Stimulated activated naive CD8-positive, alpha-beta T cell treated with anti-CD3 and anti-CD28 coated beads, Interleukin-15, amount 100 ng/mL, for 72 hours (primary cell): ENCODE measurements around the gene ZNF618.

Experiments
- ATAC-seq: fragments of 150-1000 bp; cut with Tn5 transposase; 2 replicates; pipeline ENCODE4 v1.10.0; 2021; ENCODE audit warnings: mild to moderate bottlenecking, moderate library complexity
- DNase-seq, 2 donors: peaks; one replicate each; pipeline ENCODE4 v3.0.0; 2021 to 2022
- H3K27ac Mint-ChIP-seq, 2 donors: one replicate each; pipeline ENCODE4 v1.8.0; 2022; ENCODE audit warnings: mild to moderate bottlenecking in 2 of 2, mixed read lengths in 2 of 2, moderate library complexity in 2 of 2
- H3K27me3 Mint-ChIP-seq: one replicate; pipeline ENCODE4 v1.8.0; 2022; ENCODE audit warnings: mixed read lengths
- H3K4me1 Mint-ChIP-seq: one replicate; pipeline ENCODE4 v1.8.0; 2022; ENCODE audit warnings: mild to moderate bottlenecking, mixed read lengths
- H3K4me3 Mint-ChIP-seq, 2 donors: one replicate each; pipeline ENCODE4 v1.8.0; 2022; ENCODE audit warnings: mild to moderate bottlenecking in 2 of 2, mixed read lengths in 2 of 2, moderate library complexity in 1 of 2
- H3K9me3 Mint-ChIP-seq, 2 donors: one replicate each; pipeline ENCODE4 v1.8.0; 2022; ENCODE audit warnings: mixed read lengths in 2 of 2

The ZNF618 gene

GRCh38 chr9:114008667-114009410 is 132.7 kb downstream of the ZNF618 start:
- ATAC-seq (no peak), DNase-seq (no peak)
- no peaks in the 10 kb centered on the region for H3K9me3 Mint-ChIP-seq
- H3K4me3 Mint-ChIP-seq = no peak overlapping the region
- no peaks in the 10 kb centered on the region for H3K27me3 Mint-ChIP-seq
- H3K4me1 Mint-ChIP-seq = no peaks in the 10 kb centered on the region
- no peak overlapping the region for H3K27ac Mint-ChIP-seq

- Mint-ChIP-seq H3K9me3 (peaks cover 0 to 6% of the 10 kb centered on the region in 2 donors), H3K4me1 (no peaks in the 10 kb centered on the region), H3K4me3 (no peak overlapping the region), H3K27me3 (no peaks in the 10 kb centered on the region), H3K27ac (no peak overlapping the region)
- DNase-seq (peak in 1 of 2 donors; percentile 5), ATAC-seq (no peak)
Measured at GRCh38 chr9:114011313-114011712, 135.2 kb downstream of the ZNF618 start.

GRCh38 chr9:114012126-114012525 is 136.0 kb downstream of the ZNF618 start:
- Mint-ChIP-seq H3K4me1 (no peaks in the 10 kb centered on the region), H3K4me3 (no peak overlapping the region), H3K9me3 (peaks cover 0 to 6% of the 10 kb centered on the region in 2 donors), H3K27me3 (no peaks in the 10 kb centered on the region), H3K27ac (no peak overlapping the region)
- ATAC-seq (no peak), DNase-seq (no peak)

- DNase-seq (no peak), ATAC-seq (no peak)
- Mint-ChIP-seq H3K9me3 (peaks cover 0 to 6% of the 10 kb centered on the region in 2 donors), H3K27me3 (no peaks in the 10 kb centered on the region), H3K4me1 (no peaks in the 10 kb centered on the region), H3K27ac (no peak overlapping the region), H3K4me3 (no peak overlapping the region)
Measured at GRCh38 chr9:114014044-114014443, 137.9 kb downstream of the ZNF618 start.

- no peaks in the 10 kb centered on the region for H3K27me3 Mint-ChIP-seq
- no peak overlapping the region for H3K4me3 Mint-ChIP-seq
- H3K27ac Mint-ChIP-seq = peak overlapping the region in 1 of 2 donors; percentile 42
- ATAC-seq (no peak), DNase-seq (no peak)
- H3K9me3 Mint-ChIP-seq = peaks cover 0 to 6% of the 10 kb centered on the region in 2 donors
- H3K4me1 Mint-ChIP-seq = no peaks in the 10 kb centered on the region
Measured at GRCh38 chr9:114015607-114016006, 139.5 kb downstream of the ZNF618 start.

- peak in 1 of 2 donors; percentile 4 for DNase-seq
- Mint-ChIP-seq H3K4me1 (no peaks in the 10 kb centered on the region), H3K4me3 (no peak overlapping the region), H3K27me3 (no peaks in the 10 kb centered on the region), H3K27ac (no peak overlapping the region), H3K9me3 (peaks cover 0 to 6% of the 10 kb centered on the region in 2 donors)
- ATAC-seq = no peak
Measured at GRCh38 chr9:114016101-114016500, 140.0 kb downstream of the ZNF618 start.

- Mint-ChIP-seq H3K27ac (no peak overlapping the region), H3K27me3 (no peaks in the 10 kb centered on the region), H3K9me3 (peaks cover 0 to 6% of the 10 kb centered on the region in 2 donors), H3K4me3 (no peak overlapping the region), H3K4me1 (no peaks in the 10 kb centered on the region)
- ATAC-seq (no peak), DNase-seq (peak in 1 of 2 donors; percentile 4)
Measured at GRCh38 chr9:114016629-114017423, 140.7 kb downstream of the ZNF618 start.

- DNase-seq (peak in 1 of 2 donors; percentile 2), ATAC-seq (no peak)
- no peaks in the 10 kb centered on the region for H3K27me3 Mint-ChIP-seq
- no peaks in the 10 kb centered on the region for H3K4me1 Mint-ChIP-seq
- peaks cover 0 to 13% of the 10 kb centered on the region in 2 donors for H3K9me3 Mint-ChIP-seq
- H3K27ac Mint-ChIP-seq = no peak overlapping the region
- no peak overlapping the region for H3K4me3 Mint-ChIP-seq
Measured at GRCh38 chr9:114017741-114018715, 141.9 kb downstream of the ZNF618 start.

GRCh38 chr9:114021578-114021977 is 145.5 kb downstream of the ZNF618 start:
- Mint-ChIP-seq H3K4me3 (no peak overlapping the region), H3K27me3 (no peaks in the 10 kb centered on the region), H3K4me1 (no peaks in the 10 kb centered on the region), H3K9me3 (peaks cover 21 to 22% of the 10 kb centered on the region in 2 donors), H3K27ac (no peak overlapping the region)
- DNase-seq (no peak), ATAC-seq (no peak)

- ATAC-seq (no peak), DNase-seq (no peak)
- no peaks in the 10 kb centered on the region for H3K4me1 Mint-ChIP-seq
- H3K27me3 Mint-ChIP-seq = no peaks in the 10 kb centered on the region
- peaks cover 21 to 22% of the 10 kb centered on the region in 2 donors for H3K9me3 Mint-ChIP-seq
- no peak overlapping the region for H3K27ac Mint-ChIP-seq
- no peak overlapping the region for H3K4me3 Mint-ChIP-seq
Measured at GRCh38 chr9:114023961-114024360, 147.9 kb downstream of the ZNF618 start.

GRCh38 chr9:114025196-114025753 is 149.2 kb downstream of the ZNF618 start:
- DNase-seq (no peak), ATAC-seq (no peak)
- peaks cover 21 to 22% of the 10 kb centered on the region in 2 donors for H3K9me3 Mint-ChIP-seq
- no peak overlapping the region for H3K27ac Mint-ChIP-seq
- no peaks in the 10 kb centered on the region for H3K27me3 Mint-ChIP-seq
- H3K4me3 Mint-ChIP-seq = no peak overlapping the region
- no peaks in the 10 kb centered on the region for H3K4me1 Mint-ChIP-seq

- H3K27ac Mint-ChIP-seq = no peak overlapping the region
- H3K4me3 Mint-ChIP-seq = no peak overlapping the region
- H3K27me3 Mint-ChIP-seq = no peaks in the 10 kb centered on the region
- H3K9me3 Mint-ChIP-seq = peaks cover 21 to 22% of the 10 kb centered on the region in 2 donors
- ATAC-seq (no peak), DNase-seq (no peak)
- H3K4me1 Mint-ChIP-seq = no peaks in the 10 kb centered on the region
Measured at GRCh38 chr9:114025760-114026159, 149.7 kb downstream of the ZNF618 start.

GRCh38 chr9:114026335-114026734 is 150.2 kb downstream of the ZNF618 start:
- no peaks in the 10 kb centered on the region for H3K27me3 Mint-ChIP-seq
- ATAC-seq (no peak), DNase-seq (no peak)
- H3K9me3 Mint-ChIP-seq = peaks cover 21 to 22% of the 10 kb centered on the region in 2 donors
- no peak overlapping the region for H3K27ac Mint-ChIP-seq
- H3K4me1 Mint-ChIP-seq = no peaks in the 10 kb centered on the region
- H3K4me3 Mint-ChIP-seq = no peak overlapping the region

- H3K9me3 Mint-ChIP-seq = peaks cover 21 to 22% of the 10 kb centered on the region in 2 donors
- no peak overlapping the region for H3K4me3 Mint-ChIP-seq
- H3K27ac Mint-ChIP-seq = no peak overlapping the region
- H3K27me3 Mint-ChIP-seq = no peaks in the 10 kb centered on the region
- no peak for ATAC-seq
- H3K4me1 Mint-ChIP-seq = no peaks in the 10 kb centered on the region
- no peak for DNase-seq
Measured at GRCh38 chr9:114027159-114027862, 151.2 kb downstream of the ZNF618 start.
